ENCODE measurements around the gene CDH23. TPM values are rescaled to one million over a fixed set of nuclear protein-coding genes. Genes with fewer than 3 reads are reported as not detected.

Gene CDH23
- total and polyA plus RNA-seq, 10 of the 15 experiments (the other 5 are each of a cell fraction or from before 2014, with no cell fraction given): 0.09 to 0.40 (median 0.15) TPM; not detected in 1

DNA sequence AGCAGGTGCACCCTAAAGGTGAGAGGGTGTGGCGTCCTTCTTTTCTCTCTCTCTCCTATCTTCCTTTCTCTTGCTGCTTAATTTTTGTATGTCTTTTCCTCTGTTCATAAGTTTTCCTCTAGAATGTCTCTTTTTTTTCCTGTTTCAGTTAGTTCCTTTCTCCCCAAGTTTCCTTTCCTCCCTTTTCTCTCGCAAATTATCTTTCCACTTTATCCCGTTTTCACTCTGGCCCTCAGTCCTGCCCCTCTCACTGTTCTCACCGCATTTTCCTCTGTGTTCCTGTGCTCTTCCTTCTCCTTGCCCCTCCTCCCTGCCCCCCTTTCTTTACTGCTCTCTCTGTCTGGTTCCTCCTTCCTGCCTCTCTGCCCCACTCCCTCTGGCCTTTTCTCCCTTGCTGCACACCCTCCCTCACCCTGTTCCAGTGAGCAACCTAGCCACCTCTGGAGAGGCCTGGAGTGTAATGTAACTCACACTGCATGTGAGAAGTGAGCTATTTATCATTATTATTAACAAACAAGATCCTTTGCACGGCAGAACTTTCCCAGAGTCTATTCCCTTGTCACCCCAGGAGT, 164.4 kb downstream of the CDH23 start (continued):
- TF ChIP-seq, protein P1, sequence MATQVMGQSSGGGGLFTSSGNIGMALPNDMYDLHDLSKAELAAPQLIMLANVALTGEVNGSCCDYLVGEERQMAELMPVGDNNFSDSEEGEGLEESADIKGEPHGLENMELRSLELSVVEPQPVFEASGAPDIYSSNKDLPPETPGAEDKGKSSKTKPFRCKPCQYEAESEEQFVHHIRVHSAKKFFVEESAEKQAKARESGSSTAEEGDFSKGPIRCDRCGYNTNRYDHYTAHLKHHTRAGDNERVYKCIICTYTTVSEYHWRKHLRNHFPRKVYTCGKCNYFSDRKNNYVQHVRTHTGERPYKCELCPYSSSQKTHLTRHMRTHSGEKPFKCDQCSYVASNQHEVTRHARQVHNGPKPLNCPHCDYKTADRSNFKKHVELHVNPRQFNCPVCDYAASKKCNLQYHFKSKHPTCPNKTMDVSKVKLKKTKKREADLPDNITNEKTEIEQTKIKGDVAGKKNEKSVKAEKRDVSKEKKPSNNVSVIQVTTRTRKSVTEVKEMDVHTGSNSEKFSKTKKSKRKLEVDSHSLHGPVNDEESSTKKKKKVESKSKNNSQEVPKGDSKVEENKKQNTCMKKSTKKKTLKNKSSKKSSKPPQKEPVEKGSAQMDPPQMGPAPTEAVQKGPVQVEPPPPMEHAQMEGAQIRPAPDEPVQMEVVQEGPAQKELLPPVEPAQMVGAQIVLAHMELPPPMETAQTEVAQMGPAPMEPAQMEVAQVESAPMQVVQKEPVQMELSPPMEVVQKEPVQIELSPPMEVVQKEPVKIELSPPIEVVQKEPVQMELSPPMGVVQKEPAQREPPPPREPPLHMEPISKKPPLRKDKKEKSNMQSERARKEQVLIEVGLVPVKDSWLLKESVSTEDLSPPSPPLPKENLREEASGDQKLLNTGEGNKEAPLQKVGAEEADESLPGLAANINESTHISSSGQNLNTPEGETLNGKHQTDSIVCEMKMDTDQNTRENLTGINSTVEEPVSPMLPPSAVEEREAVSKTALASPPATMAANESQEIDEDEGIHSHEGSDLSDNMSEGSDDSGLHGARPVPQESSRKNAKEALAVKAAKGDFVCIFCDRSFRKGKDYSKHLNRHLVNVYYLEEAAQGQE (IDR thresholded peaks at IDR 0.05; ENCODE audit: low read depth, low read length): no peak
- TF ChIP-seq BCL11A (IDR thresholded peaks at IDR 0.05; ENCODE audit: low read depth, low read length) (no peak), SUZ12 (IDR thresholded peaks at IDR 0.05; ENCODE audit: unreplicated experiment) (no peak), POLR2A (IDR thresholded peaks at IDR 0.05; ENCODE audit: low read depth, low read length) (no peak)

DNA sequence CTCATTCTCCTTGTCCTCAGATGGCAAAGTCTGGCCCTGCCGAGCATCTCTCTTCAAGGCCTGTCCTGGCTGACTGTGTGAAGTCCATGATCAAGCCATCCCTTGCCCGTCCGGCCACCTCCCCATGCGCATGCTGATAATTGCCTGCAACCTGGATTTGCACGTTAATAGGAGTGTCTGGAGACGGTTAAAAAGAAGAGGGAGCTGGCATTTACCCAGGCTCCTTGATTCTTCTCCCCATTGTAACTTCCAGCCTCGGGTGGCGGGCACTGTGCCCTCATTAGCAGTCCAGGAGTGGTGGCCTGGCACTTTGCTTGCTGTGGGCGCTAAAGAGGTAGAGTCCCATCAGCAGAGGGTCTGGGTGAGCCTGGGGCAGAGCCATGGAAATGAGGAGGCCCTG, 165.5 kb downstream of the CDH23 start:
- in situ Hi-C loops (cut with MboI) (no loop called here), intact Hi-C loops (cut with micrococcal nuclease; ENCODE audit: unreplicated experiment) (no loop called here)
- FAIRE-seq (no peak), DNase-seq (ENCODE audit: low read depth, low spot score) (no peak), ATAC-seq (no peak)
- Histone ChIP-seq H3K9ac (ENCODE audit: control insufficient read depth, insufficient read depth, low read length) (no peak overlapping the region), H3K4me3 (no peak overlapping the region), H3K27me3 (replicated peaks in 1 of 2; ENCODE audit: control insufficient read depth in 2 of 2, insufficient read depth in 2 of 2, low read length in 1 of 2) (peaks cover 4 to 8% of the 10 kb centered on the region in 2 experiments; a peak in 2 of 4 replicates), H3K27ac (ENCODE audit: control insufficient read depth, insufficient read depth) (no peak overlapping the region), H3K9me3 (replicated peaks; ENCODE audit: control insufficient read depth, insufficient read depth, low read length) (no peaks in the 10 kb centered on the region), H3K4me2 (ENCODE audit: control insufficient read depth, insufficient read depth) (no peak overlapping the region), H3K4me1 (ENCODE audit: control insufficient read depth, insufficient read depth, low read length) (no peaks in the 10 kb centered on the region), H4K20me1 (ENCODE audit: control insufficient read depth, insufficient read depth) (no peaks in the 10 kb centered on the region), H3K79me2 (ENCODE audit: control insufficient read depth, insufficient read depth, low read length) (no peaks in the 10 kb centered on the region), H3K36me3 (ENCODE audit: control insufficient read depth in 2 of 2, insufficient read depth in 2 of 2, low read length in 1 of 2) (no peaks in the 10 kb centered on the region), H2AFZ (ENCODE audit: control insufficient read depth, low read depth, low read length) (no peak overlapping the region)
- CTCF ChIA-PET: interaction anchor here (1.3 kb wide), 1 partner anchor 8 kb away, joined by 4 read pairs; no protein-coding TSS in a partner anchor
- POLR2A ChIA-PET: interaction anchor here (0.7 kb wide), 1 partner anchor 581 kb away, joined by 3 read pairs; no protein-coding TSS in a partner anchor
- 14% methylated on average over 9 of the region's 9 CpGs for WGBS (ENCODE audit: insufficient coverage, insufficient replicate concordance, low lambda C conversion rate, missing lambda C conversion rate)
- RAD21 ChIA-PET (ENCODE audit: unreplicated experiment): no interaction called here
- no TSS peak for BruUV-seq (replicated peaks)
- SMC1A ChIA-PET (ENCODE audit: uncharacterized antibody, unreplicated experiment): no interaction called here
- TF ChIP-seq EGR1 (IDR thresholded peaks at IDR 0.05; ENCODE audit: borderline replicate concordance in 1 of 2, low read depth in 2 of 2, low read length in 2 of 2) (no peak), SPI1 (IDR thresholded peaks at IDR 0.05; ENCODE audit: borderline replicate concordance, insufficient read depth, low read depth, low read length) (no peak), ZNF217 (IDR thresholded peaks at IDR 0.05) (no peak), CREB1 (IDR thresholded peaks at IDR 0.05; ENCODE audit: low read depth) (no peak), MEF2B (IDR thresholded peaks at IDR 0.05; ENCODE audit: partially characterized antibody, poor library complexity, severe bottlenecking) (no peak), NR2F1 (conservative IDR thresholded peaks at IDR 0.05) (no peak)
- TF ChIP-seq, protein P2, sequence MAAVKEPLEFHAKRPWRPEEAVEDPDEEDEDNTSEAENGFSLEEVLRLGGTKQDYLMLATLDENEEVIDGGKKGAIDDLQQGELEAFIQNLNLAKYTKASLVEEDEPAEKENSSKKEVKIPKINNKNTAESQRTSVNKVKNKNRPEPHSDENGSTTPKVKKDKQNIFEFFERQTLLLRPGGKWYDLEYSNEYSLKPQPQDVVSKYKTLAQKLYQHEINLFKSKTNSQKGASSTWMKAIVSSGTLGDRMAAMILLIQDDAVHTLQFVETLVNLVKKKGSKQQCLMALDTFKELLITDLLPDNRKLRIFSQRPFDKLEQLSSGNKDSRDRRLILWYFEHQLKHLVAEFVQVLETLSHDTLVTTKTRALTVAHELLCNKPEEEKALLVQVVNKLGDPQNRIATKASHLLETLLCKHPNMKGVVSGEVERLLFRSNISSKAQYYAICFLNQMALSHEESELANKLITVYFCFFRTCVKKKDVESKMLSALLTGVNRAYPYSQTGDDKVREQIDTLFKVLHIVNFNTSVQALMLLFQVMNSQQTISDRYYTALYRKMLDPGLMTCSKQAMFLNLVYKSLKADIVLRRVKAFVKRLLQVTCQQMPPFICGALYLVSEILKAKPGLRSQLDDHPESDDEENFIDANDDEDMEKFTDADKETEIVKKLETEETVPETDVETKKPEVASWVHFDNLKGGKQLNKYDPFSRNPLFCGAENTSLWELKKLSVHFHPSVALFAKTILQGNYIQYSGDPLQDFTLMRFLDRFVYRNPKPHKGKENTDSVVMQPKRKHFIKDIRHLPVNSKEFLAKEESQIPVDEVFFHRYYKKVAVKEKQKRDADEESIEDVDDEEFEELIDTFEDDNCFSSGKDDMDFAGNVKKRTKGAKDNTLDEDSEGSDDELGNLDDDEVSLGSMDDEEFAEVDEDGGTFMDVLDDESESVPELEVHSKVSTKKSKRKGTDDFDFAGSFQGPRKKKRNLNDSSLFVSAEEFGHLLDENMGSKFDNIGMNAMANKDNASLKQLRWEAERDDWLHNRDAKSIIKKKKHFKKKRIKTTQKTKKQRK (IDR thresholded peaks at IDR 0.05; ENCODE audit: low read depth, low read length): no peak
- TF ChIP-seq, protein P3, sequence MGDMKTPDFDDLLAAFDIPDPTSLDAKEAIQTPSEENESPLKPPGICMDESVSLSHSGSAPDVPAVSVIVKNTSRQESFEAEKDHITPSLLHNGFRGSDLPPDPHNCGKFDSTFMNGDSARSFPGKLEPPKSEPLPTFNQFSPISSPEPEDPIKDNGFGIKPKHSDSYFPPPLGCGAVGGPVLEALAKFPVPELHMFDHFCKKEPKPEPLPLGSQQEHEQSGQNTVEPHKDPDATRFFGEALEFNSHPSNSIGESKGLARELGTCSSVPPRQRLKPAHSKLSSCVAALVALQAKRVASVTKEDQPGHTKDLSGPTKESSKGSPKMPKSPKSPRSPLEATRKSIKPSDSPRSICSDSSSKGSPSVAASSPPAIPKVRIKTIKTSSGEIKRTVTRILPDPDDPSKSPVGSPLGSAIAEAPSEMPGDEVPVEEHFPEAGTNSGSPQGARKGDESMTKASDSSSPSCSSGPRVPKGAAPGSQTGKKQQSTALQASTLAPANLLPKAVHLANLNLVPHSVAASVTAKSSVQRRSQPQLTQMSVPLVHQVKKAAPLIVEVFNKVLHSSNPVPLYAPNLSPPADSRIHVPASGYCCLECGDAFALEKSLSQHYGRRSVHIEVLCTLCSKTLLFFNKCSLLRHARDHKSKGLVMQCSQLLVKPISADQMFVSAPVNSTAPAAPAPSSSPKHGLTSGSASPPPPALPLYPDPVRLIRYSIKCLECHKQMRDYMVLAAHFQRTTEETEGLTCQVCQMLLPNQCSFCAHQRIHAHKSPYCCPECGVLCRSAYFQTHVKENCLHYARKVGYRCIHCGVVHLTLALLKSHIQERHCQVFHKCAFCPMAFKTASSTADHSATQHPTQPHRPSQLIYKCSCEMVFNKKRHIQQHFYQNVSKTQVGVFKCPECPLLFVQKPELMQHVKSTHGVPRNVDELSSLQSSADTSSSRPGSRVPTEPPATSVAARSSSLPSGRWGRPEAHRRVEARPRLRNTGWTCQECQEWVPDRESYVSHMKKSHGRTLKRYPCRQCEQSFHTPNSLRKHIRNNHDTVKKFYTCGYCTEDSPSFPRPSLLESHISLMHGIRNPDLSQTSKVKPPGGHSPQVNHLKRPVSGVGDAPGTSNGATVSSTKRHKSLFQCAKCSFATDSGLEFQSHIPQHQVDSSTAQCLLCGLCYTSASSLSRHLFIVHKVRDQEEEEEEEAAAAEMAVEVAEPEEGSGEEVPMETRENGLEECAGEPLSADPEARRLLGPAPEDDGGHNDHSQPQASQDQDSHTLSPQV (IDR thresholded peaks at IDR 0.05): no peak

Measured in GM12878 (cell line).